H1 (cell line): ENCODE measurements around the gene DYNLRB2. TPM values are rescaled to one million over a fixed set of nuclear protein-coding genes. Genes with fewer than 3 reads are reported as not detected.

ENCODE experiments used
- CTCF ChIA-PET: fragments of 300-600 bp; sonication (Branson Sonifier 250); formaldehyde crosslinking; loops from one replicate; lab custom pipeline; 2021; ENCODE audit not compliant: partially characterized antibody; lab: Charles Lee
- POLR2A ChIA-PET: fragments of 300-600 bp; sonication (Branson Sonifier 250); formaldehyde crosslinking; loops from one replicate; lab custom pipeline; 2021; ENCODE audit warnings: inconsistent platforms; ENCODE audit not compliant: partially characterized antibody; lab: Charles Lee
- DNase-seq, 2 experiments: peaks; one replicate each; pipeline versions ENCODE4 v3.0.0 to v3.0.0-alpha.2; 2010 to 2022; ENCODE audit warnings: low spot score in 2 of 2, low read depth in 1 of 2, mixed read lengths in 1 of 2
- FAIRE-seq: peaks from 2 replicates; lab custom pipeline; 2011; peaks lifted over from hg19 to GRCh38; lab: Jason Lieb, UNC
- H2AFZ ChIP-seq: 2 replicates; pipeline ENCODE4 v1.8.1; 2012; ENCODE audit warnings: low read length, inconsistent platforms
- H2AK5ac ChIP-seq: 2 replicates; pipeline ENCODE4 v1.6.1; 2013; ENCODE audit warnings: low read depth, low read length
- H2BK120ac ChIP-seq: replicated peaks from 2 replicates; pipeline ENCODE3; 2013; ENCODE audit warnings: low read depth, low read length, inconsistent platforms
- H2BK12ac ChIP-seq: 2 replicates; pipeline ENCODE4 v1.6.1; 2013; ENCODE audit warnings: low read depth, low read length
- H2BK15ac ChIP-seq: 2 replicates; pipeline ENCODE4 v1.6.1; 2013; ENCODE audit warnings: low read length
- H2BK20ac ChIP-seq: 2 replicates; pipeline ENCODE4 v1.6.1; 2013; ENCODE audit warnings: low read length
- H2BK5ac ChIP-seq: 2 replicates; pipeline ENCODE4 v1.6.1; 2013; ENCODE audit warnings: low read depth, low read length
- H3K14ac ChIP-seq: 2 replicates; pipeline ENCODE4 v1.6.1; 2013; ENCODE audit warnings: inconsistent platforms; ENCODE audit not compliant: insufficient read length
- H3K18ac ChIP-seq: 2 replicates; pipeline ENCODE4 v1.6.1; 2013; ENCODE audit warnings: low read length; ENCODE audit errors: extremely low read depth
- H3K23ac ChIP-seq: 2 replicates; pipeline ENCODE4 v1.6.1; 2013; ENCODE audit warnings: inconsistent platforms; ENCODE audit not compliant: insufficient read length
- H3K23me2 ChIP-seq: 2 replicates; pipeline ENCODE4 v1.6.1; 2013; ENCODE audit warnings: low read depth, low read length
- H3K27ac ChIP-seq: 2 replicates; pipeline ENCODE4 v1.6.1; 2011; ENCODE audit warnings: low read depth, low read length, inconsistent platforms
- H3K27me3 ChIP-seq, 4 experiments: replicated peaks in 1 of 4; 1 replicate in 1 of 4; 2 replicates in 3 of 4; pipeline versions ENCODE4 v1.6.1 to v1.8.1; 2011 to 2013; ENCODE audit warnings: low read length in 3 of 4, mild to moderate bottlenecking in 3 of 4, inconsistent platforms in 2 of 4, mixed read lengths in 2 of 4, moderate library complexity in 1 of 4; ENCODE audit not compliant: control insufficient read depth in 3 of 4, insufficient read depth in 3 of 4; ENCODE audit errors: extremely low read depth in 1 of 4
- H3K36me3 ChIP-seq, 4 experiments: 2 replicates each; pipeline versions ENCODE4 v1.6.1 to v1.8.1; 2011 to 2013; ENCODE audit warnings: mild to moderate bottlenecking in 4 of 4, low read length in 3 of 4, moderate library complexity in 2 of 4, control low read depth in 1 of 4, inconsistent platforms in 1 of 4; ENCODE audit not compliant: insufficient read depth in 4 of 4, control insufficient read depth in 2 of 4
- H3K4ac ChIP-seq: replicated peaks from 2 replicates; pipeline ENCODE3; 2013; ENCODE audit warnings: low read length, low read depth, mixed read lengths, inconsistent platforms; ENCODE audit not compliant: insufficient read length
- H3K4me1 ChIP-seq, 4 experiments: replicated peaks in 1 of 4; 1 replicate in 1 of 4; 2 replicates in 3 of 4; pipeline versions ENCODE4 v1.6.1 to v1.8.1; 2011 to 2013; ENCODE audit warnings: low read length in 3 of 4, inconsistent platforms in 2 of 4, mixed read lengths in 1 of 4; ENCODE audit not compliant: insufficient read depth in 4 of 4, control insufficient read depth in 3 of 4
- H3K4me2 ChIP-seq, 2 experiments: 2 replicates each; pipeline versions ENCODE4 v1.6.1 to v1.8.1; 2011 to 2013; ENCODE audit warnings: low read depth in 2 of 2, low read length in 2 of 2, control low read depth in 1 of 2, inconsistent platforms in 1 of 2, mild to moderate bottlenecking in 1 of 2; ENCODE audit not compliant: insufficient read depth in 1 of 2
- H3K4me3 ChIP-seq, 4 experiments: fragments of 200-600, 300-600 bp in 1 of 4; sonication (generic), shearing (Covaris generic), sonication (Bioruptor Twin) in 1 of 4; 2 replicates each; pipeline versions ENCODE4 v1.5.1 to v1.8.1; 2011 to 2016; ENCODE audit warnings: low read length in 4 of 4, low read depth in 3 of 4, control low read depth in 2 of 4, inconsistent platforms in 2 of 4, mild to moderate bottlenecking in 2 of 4, mixed read lengths in 1 of 4, moderate library complexity in 1 of 4; ENCODE audit not compliant: insufficient read depth in 2 of 4; ENCODE audit errors: extremely low read depth in 1 of 4
- H3K56ac ChIP-seq: replicated peaks from 2 replicates; pipeline ENCODE3; 2013; ENCODE audit warnings: low read depth, mild to moderate bottlenecking, mixed read lengths, low read length, inconsistent platforms; ENCODE audit not compliant: insufficient read length
- H3K79me1 ChIP-seq: 2 replicates; pipeline ENCODE4 v1.6.1; 2013; ENCODE audit warnings: low read depth, low read length, control low read depth
- H3K79me2 ChIP-seq, 2 experiments: 2 replicates each; pipeline versions ENCODE4 v1.6.1 to v1.8.1; 2012 to 2013; ENCODE audit warnings: low read length in 2 of 2, mild to moderate bottlenecking in 2 of 2, inconsistent platforms in 1 of 2; ENCODE audit not compliant: insufficient read depth in 2 of 2, control insufficient read depth in 1 of 2
- H3K9ac ChIP-seq, 4 experiments: replicated peaks in 1 of 4; 1 replicate in 1 of 4; 2 replicates in 3 of 4; pipeline versions ENCODE4 v1.6.1 to v1.8.1; 2011 to 2013; ENCODE audit warnings: low read depth in 3 of 4, low read length in 3 of 4, control low read depth in 2 of 4, mild to moderate bottlenecking in 2 of 4, moderate library complexity in 2 of 4, inconsistent platforms in 1 of 4; ENCODE audit errors: extremely low read depth in 1 of 4
- H3K9me3 ChIP-seq, 2 experiments: 2 replicates each; pipeline versions ENCODE4 v1.6.1 to v1.8.1; 2012 to 2013; ENCODE audit warnings: mild to moderate bottlenecking in 2 of 2, moderate library complexity in 2 of 2, control low read depth in 1 of 2, inconsistent platforms in 1 of 2, low read depth in 1 of 2, low read length in 1 of 2, mixed read lengths in 1 of 2; ENCODE audit not compliant: insufficient read depth in 2 of 2
- H4K20me1 ChIP-seq, 2 experiments: replicated peaks in 1 of 2; 2 replicates each; pipeline versions ENCODE3 to v1.8.1; 2011 to 2013; ENCODE audit warnings: inconsistent platforms in 2 of 2, low read length in 2 of 2, mild to moderate bottlenecking in 1 of 2; ENCODE audit not compliant: insufficient read depth in 2 of 2, control insufficient read depth in 1 of 2
- H4K5ac ChIP-seq: 2 replicates; pipeline ENCODE4 v1.6.1; 2013; ENCODE audit warnings: low read length, low read depth, mixed read lengths, inconsistent platforms; ENCODE audit not compliant: insufficient read length
- H4K8ac ChIP-seq: 2 replicates; pipeline ENCODE4 v1.8.0; 2013; ENCODE audit warnings: mild to moderate bottlenecking, moderate library complexity, low read length, inconsistent platforms; ENCODE audit not compliant: insufficient read depth; ENCODE audit errors: extremely low read depth
- H4K91ac ChIP-seq: replicated peaks from 2 replicates; pipeline ENCODE3; 2013; ENCODE audit warnings: low read length, mixed read lengths, inconsistent platforms; ENCODE audit not compliant: insufficient read length
- HDAC6 ChIP-seq: IDR thresholded peaks from one replicate; pipeline ENCODE4 v1.7.1; 2012; ENCODE audit warnings: low read depth, mild to moderate bottlenecking, inconsistent platforms, low read length, moderate library complexity
- KDM4A ChIP-seq: IDR thresholded peaks from one replicate; pipeline ENCODE4 v1.7.1; 2012; ENCODE audit warnings: low read depth, mild to moderate bottlenecking, moderate library complexity, low read length, inconsistent platforms; ENCODE audit not compliant: severe bottlenecking
- MAFK ChIP-seq: IDR thresholded peaks from 2 replicates; pipeline ENCODE4 v1.6.1; 2012; ENCODE audit warnings: low read depth, mild to moderate bottlenecking, improper control_type of control experiment, low read length
- SAP30 ChIP-seq: fragments of 300-600 bp; sonication (generic); IDR thresholded peaks from 2 replicates; pipeline ENCODE4 v1.7.1; 2012; ENCODE audit warnings: low read length, moderate library complexity, mild to moderate bottlenecking, inconsistent platforms; ENCODE audit not compliant: insufficient read depth, insufficient replicate concordance
- WGBS, 2 experiments: shearing (Covaris generic) in 1 of 2; methylation state at CpG; one replicate each; pipeline versions ENCODE4 v1.1.6 to v1.1.7; 2013 to 2015; ENCODE audit warnings: low lambda C conversion rate in 2 of 2, mixed read lengths in 2 of 2, inconsistent platforms in 1 of 2, low coverage in 1 of 2, missing lambda C conversion rate in 1 of 2; ENCODE audit not compliant: insufficient replicate concordance in 2 of 2, insufficient coverage in 1 of 2, insufficient read length in 1 of 2; ENCODE audit errors: extremely low coverage in 1 of 2, missing lambda C conversion rate in 1 of 2; 5-methylcytosine and 5-hydroxymethylcytosine counted together
- polyA plus RNA-seq, 7 experiments: library from polyadenylated mRNA; depleted of rRNA in 3 of 7; stranded (reverse) in 5 of 7; unstranded in 2 of 7; fragments of >200 nt in 5 of 7; fragments of 200-250 nt in 2 of 7; gene quantifications; 1 replicate in 5 of 7; 2 replicates in 1 of 7; 4 replicates in 1 of 7; pipeline versions ENCODE4 v1.2.1 to v1.2.3, GENCODE V29; 2011 to 2013; ENCODE audit warnings: missing spikeins in 2 of 7, mixed read lengths in 2 of 7
- total RNA-seq: library from RNA; stranded (reverse); fragmentation: NEBNext Ultra II Directional; extraction: Animal tissue kit (Norgen Biotek cat#: 25700); gene quantifications from 2 replicates; pipeline ENCODE4 v1.2.1, GENCODE V29; 2021
- TF ChIP-seq, protein P1 (sequence below): IDR thresholded peaks from 2 replicates; pipeline ENCODE4 v1.6.1; 2012; ENCODE audit warnings: inconsistent platforms

The DYNLRB2 gene
- total and polyA plus RNA-seq, 2 of the 8 experiments (the other 6 are each of a cell fraction or from before 2014, with no cell fraction given): not detected

DNA sequence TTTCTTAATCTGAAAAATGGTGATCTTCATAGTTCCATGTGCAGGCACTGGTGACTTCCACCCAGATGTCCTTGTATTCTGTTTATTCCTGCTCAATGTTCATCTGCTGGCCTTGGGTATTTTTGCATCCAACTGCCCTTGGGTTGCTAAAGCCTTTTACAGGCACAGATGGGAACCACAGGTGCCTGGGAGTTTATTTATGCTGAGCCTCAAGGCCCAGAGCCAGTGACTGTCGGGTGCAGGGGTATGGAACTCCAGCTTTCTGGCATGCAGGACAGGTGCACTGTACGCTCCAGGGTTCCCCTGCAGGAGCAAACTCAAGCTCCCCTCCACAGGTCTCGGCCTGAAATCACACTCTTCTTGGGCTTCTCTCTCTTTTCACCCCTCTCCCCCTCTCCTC, 22.3 kb downstream of the DYNLRB2 start:
- Histone ChIP-seq H3K9ac (no peak overlapping the region), H3K36me3 (no peaks in the 10 kb centered on the region), H3K56ac (no peak overlapping the region), H3K79me1 (no peaks in the 10 kb centered on the region), H3K27ac (no peak overlapping the region), H2BK120ac (no peak overlapping the region), H2BK12ac (no peak overlapping the region), H3K79me2 (no peaks in the 10 kb centered on the region), H3K4me2 (no peak overlapping the region), H2AFZ (no peak overlapping the region), H3K4me1 (peaks cover 0 to 3% (median 0%) of the 10 kb centered on the region in 4 experiments; a peak in 1 of 7 replicates), H3K23ac (no peak overlapping the region), H2BK20ac (no peak overlapping the region), H4K91ac (no peak overlapping the region), H3K9me3 (peaks cover 19 to 50% of the 10 kb centered on the region in 2 experiments; a peak in 3 of 4 replicates), H3K23me2 (no peaks in the 10 kb centered on the region; the same call in 1 of the 2 replicates), H3K18ac (no peak overlapping the region), H2AK5ac (no peak overlapping the region), H3K4me3 (no peak overlapping the region), H4K20me1 (no peaks in the 10 kb centered on the region), H3K4ac (no peak overlapping the region), H2BK15ac (no peak overlapping the region), H3K27me3 (no peaks in the 10 kb centered on the region), H4K5ac (no peak overlapping the region), H2BK5ac (no peak overlapping the region), H4K8ac (no peak overlapping the region), H3K14ac (no peak overlapping the region)
- POLR2A ChIA-PET: no interaction called here
- 91% methylated on average over 2 of the region's 3 CpGs; no CpG with 5 or more reads in 1 of the 2 experiments for WGBS, 2 experiments
- no peak for DNase-seq
- TF ChIP-seq, protein P1, sequence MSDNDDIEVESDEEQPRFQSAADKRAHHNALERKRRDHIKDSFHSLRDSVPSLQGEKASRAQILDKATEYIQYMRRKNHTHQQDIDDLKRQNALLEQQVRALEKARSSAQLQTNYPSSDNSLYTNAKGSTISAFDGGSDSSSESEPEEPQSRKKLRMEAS: no peak
- TF ChIP-seq SAP30 (no peak), MAFK (no peak), HDAC6 (no peak), KDM4A (no peak)
- CTCF ChIA-PET: no interaction called here
- FAIRE-seq: no peak
